GM23338 (cell line): ENCODE results near the gene NCOA7. TPM values are rescaled to one million over a fixed set of nuclear protein-coding genes. Genes with fewer than 3 reads are reported as not detected.

Experiments
- ATAC-seq: fragments of 200-7000 bp; cut with Tn5 transposase; 3 replicates; pipeline ENCODE4 v1.9.1; 2020
- DNase-seq: peaks from one replicate; pipeline ENCODE4 v3.0.0-alpha.2; 2015; ENCODE audit warnings: low spot score
- H2AFZ ChIP-seq: fragments of 200-600 bp; sonication (generic); 2 replicates; pipeline ENCODE4 v1.8.0; 2016; ENCODE audit warnings: antibody characterized with exemption, mild to moderate bottlenecking, moderate library complexity
- H3F3A ChIP-seq: fragments of 200-600 bp; sonication (generic); replicated peaks from 2 replicates; pipeline ENCODE4 v1.8.0; 2017; ENCODE audit warnings: antibody characterized with exemption, mixed run types, low read depth
- H3K27ac ChIP-seq: fragments of 200-600 bp; sonication (generic); 2 replicates; pipeline ENCODE4 v1.6.1; 2016; ENCODE audit warnings: low read depth
- H3K27me3 ChIP-seq: fragments of 200-600 bp; sonication (generic); 2 replicates; pipeline ENCODE4 v1.8.0; 2016; ENCODE audit warnings: mild to moderate bottlenecking, mixed run types, moderate library complexity; ENCODE audit not compliant: insufficient read depth
- H3K36me3 ChIP-seq: fragments of 200-600 bp; sonication (generic); 2 replicates; pipeline ENCODE4 v1.8.0; 2016; ENCODE audit warnings: mild to moderate bottlenecking; ENCODE audit not compliant: insufficient read depth
- H3K4me1 ChIP-seq: fragments of 200-600 bp; sonication (generic); 2 replicates; pipeline ENCODE4 v1.8.0; 2016; ENCODE audit warnings: mild to moderate bottlenecking, moderate library complexity; ENCODE audit not compliant: insufficient read depth
- H3K4me2 ChIP-seq: fragments of 200-600 bp; sonication (generic); 2 replicates; pipeline ENCODE4 v1.7.1; 2017; ENCODE audit warnings: mixed run types
- H3K4me3 ChIP-seq: fragments of 200-600 bp; sonication (generic); 2 replicates; pipeline ENCODE4 v1.6.1; 2016; ENCODE audit warnings: mixed run types
- H3K79me2 ChIP-seq: fragments of 200-600 bp; sonication (generic); replicated peaks from 2 replicates; pipeline ENCODE4 v1.8.0; 2017; ENCODE audit warnings: mild to moderate bottlenecking; ENCODE audit not compliant: insufficient read depth
- H3K9me2 ChIP-seq: fragments of 200-600 bp; sonication (generic); 2 replicates; pipeline ENCODE4 v1.8.0; 2017; ENCODE audit not compliant: insufficient read depth
- H4K20me1 ChIP-seq: fragments of 200-600 bp; sonication (generic); replicated peaks from 2 replicates; pipeline ENCODE4 v1.8.0; 2017; ENCODE audit warnings: mild to moderate bottlenecking; ENCODE audit not compliant: insufficient read depth
- H3K27ac Mint-ChIP-seq: 2 replicates; pipeline ENCODE4 v1.8.0; 2020; ENCODE audit warnings: inconsistent platforms, mild to moderate bottlenecking, moderate library complexity, mixed read lengths
- H3K27me3 Mint-ChIP-seq: 3 replicates; pipeline ENCODE4 v1.8.0; 2022; ENCODE audit warnings: low read depth, mild to moderate bottlenecking, moderate library complexity, mixed read lengths, inconsistent platforms; ENCODE audit not compliant: insufficient read depth, poor library complexity
- H3K36me3 Mint-ChIP-seq: 3 replicates; pipeline ENCODE4 v1.8.0; 2021; ENCODE audit warnings: low read depth, mild to moderate bottlenecking, inconsistent platforms, moderate library complexity, mixed read lengths
- H3K4me1 Mint-ChIP-seq: 3 replicates; pipeline ENCODE4 v1.8.0; 2020; ENCODE audit warnings: mild to moderate bottlenecking, inconsistent platforms, mixed read lengths
- H3K4me3 Mint-ChIP-seq: 3 replicates; pipeline ENCODE4 v1.8.0; 2021; ENCODE audit warnings: moderate library complexity, mild to moderate bottlenecking, inconsistent platforms, mixed read lengths
- H3K9me3 Mint-ChIP-seq: 3 replicates; pipeline ENCODE4 v1.8.0; 2020; ENCODE audit warnings: moderate library complexity, mild to moderate bottlenecking, inconsistent platforms, mixed read lengths
- CREB1 ChIP-seq: fragments of 250-450 bp; sonication (Bioruptor Pico); IDR thresholded peaks from 2 replicates; pipeline ENCODE4 v1.5.0; 2020; ENCODE audit warnings: low read depth, mild to moderate bottlenecking, moderate library complexity
- CTCF ChIP-seq, 2 experiments: fragments of 200-600 bp in 1 of 2; sonication (generic) in 1 of 2; conservative IDR thresholded peaks; 2 replicates each; pipeline versions ENCODE4 v1.5.1 to v1.6.1; 2016 to 2017; ENCODE audit warnings: antibody characterized with exemption in 2 of 2, low read depth in 2 of 2, mild to moderate bottlenecking in 2 of 2, moderate library complexity in 1 of 2
- ETS1 ChIP-seq: IDR thresholded peaks from 2 replicates; pipeline ENCODE4 v1.6.1; 2016; ENCODE audit warnings: antibody characterized with exemption
- JUNB ChIP-seq: IDR thresholded peaks from one replicate; pipeline ENCODE4 v1.6.1; 2016; ENCODE audit warnings: antibody characterized with exemption; ENCODE audit not compliant: unreplicated experiment
- ZNF462 ChIP-seq: fragments of 250-450 bp; sonication (Bioruptor Pico); IDR thresholded peaks from 2 replicates; pipeline ENCODE4 v1.5.0; 2020; ENCODE audit warnings: mild to moderate bottlenecking, moderate library complexity
- polyA plus RNA-seq: library from polyadenylated mRNA; unstranded; fragments of >200 nt; fragmentation: Nextera tagmentation; extraction: Ambion mirVana; gene quantifications from 2 replicates; pipeline ENCODE4 v1.2.1, GENCODE V29; 2016
- total RNA-seq: library from RNA; depleted of rRNA; stranded (reverse); fragments of >200 nt; shearing (Covaris generic); gene quantifications from 2 replicates; pipeline ENCODE4 v1.2.3, GENCODE V29; 2014

NCOA7 gene
- total and polyA plus RNA-seq, 2 experiments from 2014 or later = 9.3 to 15.7 TPM

- TF ChIP-seq ZNF462 (CRISPR knock-in tag) = no peak
- no peak for TF ChIP-seq JUNB
These were observed 36.2 kb upstream of the NCOA7 start (continued) for GRCh38 chr6:125754566-125754965.

GRCh38 chr6:125759184-125759902, 31.4 kb upstream of the NCOA7 start:
- Histone ChIP-seq H3K4me1 (peaks cover 9% of the 10 kb centered on the region), H3K4me2 (no peak overlapping the region), H3K36me3 (0 out of 2 replicates have a peak, but pooled peaks cover 6% of the 10 kb centered on the region), H4K20me1 (no peaks in the 10 kb centered on the region), H3K27ac (no peak overlapping the region), H3K79me2 (no peaks in the 10 kb centered on the region), H3K27me3 (no peaks in the 10 kb centered on the region), H3K4me3 (no peak overlapping the region), H3F3A (no peaks in the 10 kb centered on the region; the same call in 1 of the 2 replicates), H2AFZ (no peak overlapping the region), H3K9me2 (no peaks in the 10 kb centered on the region)
- H3K4me1 Mint-ChIP-seq = peaks cover 24% of the 10 kb centered on the region
- ATAC-seq = peak; percentile 98
- DNase-seq = peak; percentile 92
- peaks cover 4% of the 10 kb centered on the region for H3K27me3 Mint-ChIP-seq
- H3K36me3 Mint-ChIP-seq = peaks cover 51% of the 10 kb centered on the region
- H3K9me3 Mint-ChIP-seq = no peaks in the 10 kb centered on the region
- no peak overlapping the region for H3K27ac Mint-ChIP-seq
- H3K4me3 Mint-ChIP-seq = no peak overlapping the region
- TF ChIP-seq ETS1 = no peak
- 0 out of 2 replicates have a peak, but pooled peaks have one; percentile 11 for TF ChIP-seq CREB1 (CRISPR knock-in tag)
- TF ChIP-seq ZNF462 (CRISPR knock-in tag) = no peak
- TF ChIP-seq CTCF (conservative IDR thresholded peaks at IDR 0.05; ENCODE audit: low read depth in 2 of 2) = peak; percentile 64 to 92
